ENCODE data around the gene AKAP13.

Gene AKAP13

GRCh38 chr15:85708402-85708941 is 328.1 kb downstream of the AKAP13 start:
- TF ChIP-seq, protein P1, sequence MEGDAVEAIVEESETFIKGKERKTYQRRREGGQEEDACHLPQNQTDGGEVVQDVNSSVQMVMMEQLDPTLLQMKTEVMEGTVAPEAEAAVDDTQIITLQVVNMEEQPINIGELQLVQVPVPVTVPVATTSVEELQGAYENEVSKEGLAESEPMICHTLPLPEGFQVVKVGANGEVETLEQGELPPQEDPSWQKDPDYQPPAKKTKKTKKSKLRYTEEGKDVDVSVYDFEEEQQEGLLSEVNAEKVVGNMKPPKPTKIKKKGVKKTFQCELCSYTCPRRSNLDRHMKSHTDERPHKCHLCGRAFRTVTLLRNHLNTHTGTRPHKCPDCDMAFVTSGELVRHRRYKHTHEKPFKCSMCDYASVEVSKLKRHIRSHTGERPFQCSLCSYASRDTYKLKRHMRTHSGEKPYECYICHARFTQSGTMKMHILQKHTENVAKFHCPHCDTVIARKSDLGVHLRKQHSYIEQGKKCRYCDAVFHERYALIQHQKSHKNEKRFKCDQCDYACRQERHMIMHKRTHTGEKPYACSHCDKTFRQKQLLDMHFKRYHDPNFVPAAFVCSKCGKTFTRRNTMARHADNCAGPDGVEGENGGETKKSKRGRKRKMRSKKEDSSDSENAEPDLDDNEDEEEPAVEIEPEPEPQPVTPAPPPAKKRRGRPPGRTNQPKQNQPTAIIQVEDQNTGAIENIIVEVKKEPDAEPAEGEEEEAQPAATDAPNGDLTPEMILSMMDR (IDR thresholded peaks at IDR 0.05; ENCODE audit: control insufficient read depth, insufficient read depth, low read depth, low read length, missing control alignments): no peak
- no peak for DNase-seq (ENCODE audit: low read depth)
- H3K4me3 ChIP-seq (ENCODE audit: control insufficient read depth, low read depth, low read length): no peak overlapping the region

DNA sequence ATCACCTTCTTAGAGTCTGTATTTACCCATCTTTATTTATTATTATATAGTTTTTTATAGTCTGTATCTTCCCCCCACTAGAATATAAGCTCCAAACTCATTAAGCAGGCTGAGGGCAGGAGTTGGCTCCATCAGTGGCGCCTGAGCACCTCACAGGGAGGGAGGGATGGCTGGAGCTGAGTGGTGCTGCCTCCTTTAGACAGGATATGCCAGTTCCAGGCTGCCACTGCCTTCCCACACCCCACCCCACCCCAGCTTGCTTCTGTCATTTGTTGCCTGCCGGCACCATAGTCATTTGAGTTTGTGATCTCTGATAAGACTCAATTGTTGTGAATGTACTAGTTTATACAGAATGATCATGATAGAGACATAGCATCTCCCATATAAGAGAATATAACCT is 328.8 kb downstream of the AKAP13 start:
- H3K4me3 ChIP-seq (ENCODE audit: control insufficient read depth, low read depth, low read length): no peak overlapping the region
- TF ChIP-seq, protein P1 (IDR thresholded peaks at IDR 0.05; ENCODE audit: control insufficient read depth, insufficient read depth, low read depth, low read length, missing control alignments): no peak
- no peak for DNase-seq (ENCODE audit: low read depth)

- no peak for DNase-seq (ENCODE audit: low read depth)
- TF ChIP-seq, protein P1 (IDR thresholded peaks at IDR 0.05; ENCODE audit: control insufficient read depth, insufficient read depth, low read depth, low read length, missing control alignments): no peak
Observed at GRCh38 chr15:85710340-85710842, 330.0 kb downstream of the AKAP13 start.

DNA sequence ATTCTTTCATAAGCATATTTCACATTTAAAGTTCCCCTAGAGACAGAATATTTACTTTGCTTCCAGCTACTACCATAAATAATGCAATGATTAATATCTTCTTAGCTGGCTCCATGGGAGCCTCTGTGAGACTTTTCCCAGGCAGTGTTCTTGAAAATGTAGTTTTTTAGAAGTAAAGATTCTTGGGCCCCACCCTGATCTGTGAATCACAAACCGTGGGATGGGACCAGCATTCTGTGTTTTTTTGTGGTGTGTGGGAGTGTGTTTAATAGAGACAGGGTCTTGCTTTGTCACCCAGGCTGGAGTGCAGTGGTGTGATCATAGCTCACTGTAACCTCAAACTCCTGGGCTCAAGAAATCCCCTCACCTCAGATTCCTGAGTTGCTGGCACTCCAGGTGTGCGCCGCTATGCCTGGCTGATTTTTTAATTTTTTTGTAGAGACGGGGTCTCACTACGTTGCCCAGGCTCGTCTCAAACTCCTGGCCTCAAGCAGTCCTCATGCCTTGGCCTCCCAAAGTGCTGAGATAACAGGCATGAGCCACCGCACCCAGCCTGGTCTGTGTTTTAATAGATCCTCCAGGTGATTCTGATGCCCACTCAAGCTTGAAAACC is 331.3 kb downstream of the AKAP13 start:
- no peak overlapping the region for H3K4me3 ChIP-seq (ENCODE audit: control insufficient read depth, low read depth, low read length)
- TF ChIP-seq, protein P1 (IDR thresholded peaks at IDR 0.05; ENCODE audit: control insufficient read depth, insufficient read depth, low read depth, low read length, missing control alignments): no peak
- no peak for DNase-seq (ENCODE audit: low read depth)

More at GRCh38 chr15:85710340-85710842, 330.0 kb downstream of the AKAP13 start:
- H3K4me3 ChIP-seq (ENCODE audit: control insufficient read depth, low read depth, low read length): no peak overlapping the region

- H3K4me3 ChIP-seq (ENCODE audit: control insufficient read depth, low read depth, low read length): no peak overlapping the region
- TF ChIP-seq, protein P1 (IDR thresholded peaks at IDR 0.05; ENCODE audit: control insufficient read depth, insufficient read depth, low read depth, low read length, missing control alignments): no peak
- no peak for DNase-seq (ENCODE audit: low read depth)
Observed at GRCh38 chr15:85716261-85716660, 335.9 kb downstream of the AKAP13 start.

DNA sequence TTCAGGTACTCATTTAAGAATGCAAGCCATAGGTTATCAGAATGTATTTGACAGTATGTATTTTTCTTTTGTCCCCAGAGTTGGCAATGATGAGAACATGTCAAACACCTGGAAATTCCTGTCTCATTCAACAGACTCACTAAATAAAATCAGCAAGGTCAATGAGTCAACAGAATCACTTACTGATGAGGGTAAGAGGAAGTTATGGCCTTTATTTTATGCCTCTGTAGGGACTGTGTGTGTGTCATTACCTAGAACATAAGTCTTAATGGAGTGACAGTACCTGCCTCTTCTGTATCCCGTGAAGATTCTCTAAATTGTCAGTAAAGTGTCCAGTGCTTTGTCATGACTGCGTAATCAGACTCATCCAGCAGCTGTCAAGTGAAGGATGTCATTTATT is 336.8 kb downstream of the AKAP13 start:
- H3K4me3 ChIP-seq (ENCODE audit: control insufficient read depth, low read depth, low read length): no peak overlapping the region
- DNase-seq (ENCODE audit: low read depth): no peak
- TF ChIP-seq, protein P1 (IDR thresholded peaks at IDR 0.05; ENCODE audit: control insufficient read depth, insufficient read depth, low read depth, low read length, missing control alignments): no peak
